ENCODE measurements around the gene FOS.
"Not testable (repeated sequence)": the region's sequence is repeated elsewhere in the genome, so short reads cannot be mapped to it uniquely, and the experiment has no call there.

FOS gene

GRCh38 chr14:75295491-75296345 lies 17.1 kb downstream of the FOS start:
- DNase-seq: peak; percentile 76 to 78

DNA sequence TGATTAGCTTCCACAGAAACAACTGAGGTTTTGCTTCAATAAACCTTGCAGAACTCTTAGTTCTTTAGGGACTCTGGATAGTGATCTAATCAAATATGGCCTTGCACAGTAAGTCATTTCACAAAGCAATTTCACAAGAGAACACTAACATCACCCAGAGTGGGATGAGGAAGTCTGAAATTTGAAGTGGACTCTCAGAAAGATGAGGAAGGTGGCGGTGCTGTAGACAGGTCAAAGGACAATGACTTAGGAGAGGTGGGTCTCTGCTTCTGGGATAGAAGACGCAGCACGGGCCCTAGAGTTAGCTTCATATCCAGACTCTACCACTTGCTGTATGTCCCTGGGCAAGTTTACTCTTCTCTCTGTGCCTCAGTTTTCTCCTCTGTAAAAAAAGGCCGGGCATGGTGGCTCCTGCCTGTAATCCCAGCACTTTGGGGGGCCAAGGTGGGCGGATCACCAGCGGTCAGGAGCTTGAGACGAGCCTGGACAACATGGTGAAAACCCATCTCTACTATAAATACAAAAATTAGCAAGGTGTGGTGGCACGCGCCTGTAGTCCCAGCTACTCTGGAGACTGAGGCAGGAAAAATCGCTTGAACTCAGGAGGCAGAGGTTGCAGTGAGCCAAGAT lies 18.9 kb downstream of the FOS start:
- no peak for DNase-seq

- DNase-seq: no peak
Measured at GRCh38 chr14:75298187-75298965, 19.7 kb downstream of the FOS start.

GRCh38 chr14:75299059-75299458 lies 20.4 kb downstream of the FOS start:
- no peak for DNase-seq

- DNase-seq: no peak
Measured at GRCh38 chr14:75299576-75299975, 20.9 kb downstream of the FOS start.

GRCh38 chr14:75301666-75302325 lies 23.2 kb downstream of the FOS start:
- DNase-seq: no peak

DNA sequence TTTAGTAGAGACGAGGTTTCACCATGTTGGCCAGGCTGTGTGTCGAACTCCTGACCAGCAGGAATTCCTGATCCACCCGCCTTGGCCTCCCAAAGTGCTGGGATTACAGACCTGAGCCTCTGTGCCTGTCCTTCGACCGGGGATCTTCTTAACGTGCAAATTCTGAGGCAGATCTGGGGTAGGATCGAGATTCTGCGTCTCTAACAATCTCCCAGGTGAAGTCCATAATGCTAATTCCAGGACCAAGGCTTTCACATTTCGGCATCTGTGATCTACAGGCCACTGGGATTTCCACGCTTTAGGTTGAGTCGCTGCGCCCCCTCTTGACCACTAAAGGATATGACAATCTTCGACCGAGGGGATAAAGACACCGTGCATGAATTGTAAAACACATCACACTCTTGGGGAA lies 24.8 kb downstream of the FOS start:
- DNase-seq: peak; percentile 29 to 72

DNA sequence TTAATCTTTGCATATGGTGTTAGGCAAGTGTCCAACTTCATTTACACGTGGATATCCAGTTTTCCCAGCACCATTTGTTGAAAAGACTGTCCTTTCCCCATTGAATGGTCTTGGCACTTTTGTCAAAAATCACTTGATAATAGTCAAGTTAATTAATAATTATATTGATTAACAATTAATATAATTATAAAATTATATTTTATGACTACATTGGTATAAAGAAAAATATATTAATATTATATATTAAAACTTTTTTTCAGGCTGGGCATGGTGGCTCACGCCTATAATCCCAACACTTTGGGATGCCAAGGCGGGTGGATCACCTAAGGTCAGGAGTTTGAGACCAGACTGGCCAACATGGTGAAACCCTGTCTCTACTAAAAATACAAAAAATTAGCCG lies 27.8 kb downstream of the FOS start:
- not testable (repeated sequence) for DNase-seq

- peak in 1 of 2 donors; percentile 13 for DNase-seq
Measured at GRCh38 chr14:75306927-75307699, 28.5 kb downstream of the FOS start.

- peak; percentile 83 to 86 for DNase-seq
Measured at GRCh38 chr14:75307700-75308379, 29.2 kb downstream of the FOS start.

DNA sequence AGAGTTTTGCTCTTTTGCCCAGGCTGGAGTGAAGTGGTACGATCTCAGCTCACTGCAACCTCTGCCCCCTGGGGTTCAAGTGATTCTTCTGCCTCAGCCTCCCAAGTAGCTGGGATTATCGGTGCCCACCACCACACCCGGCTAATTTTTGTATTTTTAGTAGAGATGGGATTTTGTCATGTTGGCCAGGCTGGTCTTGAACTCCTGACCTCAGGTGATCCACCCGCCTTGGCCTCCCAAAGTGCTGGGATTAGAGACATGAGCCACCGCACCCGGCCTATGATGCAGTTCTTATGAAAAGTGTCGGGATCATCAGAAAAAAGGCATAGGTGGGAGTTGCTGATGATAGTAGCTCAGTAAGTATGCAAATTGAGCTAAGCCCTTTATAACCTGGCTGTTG lies 30.4 kb downstream of the FOS start:
- DNase-seq: not testable (repeated sequence)

DNA sequence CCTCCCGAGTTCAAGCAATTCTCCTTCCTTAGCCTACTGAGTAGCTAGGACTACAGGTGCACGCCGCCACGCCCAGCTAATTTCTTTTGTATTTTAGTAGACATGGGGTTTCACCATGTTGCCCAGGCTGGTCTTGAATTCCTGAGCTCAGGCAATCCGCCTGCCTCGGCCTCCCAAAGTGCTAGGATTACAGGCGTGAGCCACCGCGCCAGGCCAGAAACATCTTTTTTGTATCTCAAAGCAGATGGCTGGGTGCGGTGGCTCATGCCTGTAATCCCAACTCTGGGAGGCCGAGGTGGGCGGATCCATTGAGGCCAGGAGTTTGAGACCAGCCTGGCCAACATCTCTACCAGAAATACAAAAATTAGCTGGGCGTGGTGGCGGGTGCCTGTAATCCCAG lies 30.9 kb downstream of the FOS start:
- DNase-seq: not testable (repeated sequence)

GRCh38 chr14:75310295-75311111 lies 31.9 kb downstream of the FOS start:
- DNase-seq: peak; percentile 78 to 79

GRCh38 chr14:75311356-75311755 lies 32.7 kb downstream of the FOS start:
- no peak for DNase-seq

DNA sequence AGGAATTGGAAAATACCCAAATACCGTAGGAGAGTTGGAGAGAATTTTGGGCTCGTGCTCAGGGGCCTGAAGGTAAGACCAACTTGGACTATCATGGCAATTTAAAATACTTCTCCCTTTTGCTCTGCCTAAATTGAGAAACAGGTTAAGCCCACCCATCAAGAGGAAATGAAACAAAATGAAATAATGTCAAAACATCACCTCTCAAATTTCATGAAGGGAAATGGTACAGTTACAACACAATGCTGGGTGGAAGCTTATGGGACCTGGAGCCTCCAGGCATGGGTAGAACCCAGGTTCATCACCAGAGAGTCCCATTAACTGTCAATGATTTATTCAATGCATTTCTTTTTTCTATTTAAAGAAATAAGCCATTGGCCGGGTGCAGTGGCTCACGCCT lies 33.7 kb downstream of the FOS start:
- no peak for DNase-seq

DNA sequence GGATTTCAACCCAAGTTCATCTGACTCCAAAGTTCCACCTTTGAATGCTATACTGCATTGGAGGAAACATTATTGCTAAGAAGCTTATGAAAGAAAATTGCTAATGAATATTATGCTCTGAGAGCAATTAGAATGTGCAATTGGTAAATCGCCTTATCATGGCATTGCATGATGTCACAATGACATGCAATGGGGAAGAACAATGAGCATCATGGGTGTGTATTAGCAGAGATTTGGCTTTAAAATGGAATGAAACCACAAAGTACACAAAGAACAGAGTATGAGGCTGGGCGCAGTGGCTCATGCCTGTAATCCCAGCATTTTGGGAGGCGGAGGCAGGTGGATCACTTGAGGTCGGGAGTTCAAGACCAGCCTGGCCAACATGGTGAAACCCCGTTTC lies 34.7 kb downstream of the FOS start:
- DNase-seq: no peak

DNA sequence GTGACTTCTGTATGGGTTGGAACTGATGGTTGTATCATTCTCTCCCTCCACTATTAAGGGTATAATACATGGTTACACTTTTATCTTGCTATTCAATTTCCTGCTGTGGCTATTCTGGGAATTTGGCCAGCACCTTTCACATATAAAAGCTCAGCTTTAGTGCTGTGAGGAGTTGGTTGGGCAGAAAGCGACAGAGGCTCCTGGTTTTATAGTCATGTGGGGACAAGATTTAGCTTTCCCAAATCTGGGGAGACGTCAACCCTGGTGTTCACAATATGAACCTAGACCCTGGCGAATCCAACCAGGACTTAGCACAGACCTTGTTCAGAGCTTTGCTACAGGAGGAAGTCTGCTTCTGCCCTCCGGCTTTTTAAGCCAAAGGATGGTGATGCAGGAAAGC lies 36.5 kb downstream of the FOS start:
- peak in 1 of 2 donors; percentile 19 for DNase-seq

GRCh38 chr14:75317148-75317547 lies 38.5 kb downstream of the FOS start:
- no peak for DNase-seq

DNA sequence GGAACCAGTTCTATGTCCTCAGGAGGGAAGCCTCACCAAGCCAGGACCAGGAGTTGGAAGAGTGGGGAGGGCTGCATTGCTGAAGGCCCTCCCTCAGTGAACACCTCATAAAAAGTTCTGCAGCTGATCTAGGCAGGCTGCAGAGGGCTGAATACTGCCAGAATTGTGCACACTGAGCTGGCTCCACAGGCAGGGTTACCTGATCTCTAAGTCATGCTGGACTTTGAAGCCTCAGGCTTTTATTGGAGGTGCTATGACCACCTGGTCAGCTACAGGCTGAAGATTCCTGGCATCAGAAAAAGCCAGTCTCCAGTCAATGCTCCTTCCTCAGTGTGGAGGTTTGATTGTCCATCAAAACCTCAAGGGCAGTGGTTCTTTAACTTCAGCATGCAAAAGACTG lies 39.7 kb downstream of the FOS start:
- no peak for DNase-seq

DNA sequence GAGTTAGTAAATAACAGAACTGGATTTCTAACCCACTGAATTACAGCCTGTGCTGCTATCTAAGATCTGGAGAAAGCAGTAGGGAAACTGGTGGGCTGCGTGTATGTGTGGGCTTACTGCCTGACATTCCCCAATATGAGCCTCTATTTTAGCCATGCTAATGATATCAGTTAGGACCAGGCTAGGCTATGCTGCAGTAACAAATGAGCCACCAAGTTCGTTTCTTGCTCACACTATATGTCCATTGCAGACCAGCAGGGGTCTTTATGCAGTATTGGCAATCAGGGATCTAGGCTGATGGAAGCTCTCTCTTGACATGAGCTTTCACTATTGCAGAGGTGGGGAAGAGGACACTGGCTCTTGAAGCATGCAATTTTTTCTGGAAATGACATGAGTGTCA lies 40.4 kb downstream of the FOS start:
- DNase-seq: no peak

DNA sequence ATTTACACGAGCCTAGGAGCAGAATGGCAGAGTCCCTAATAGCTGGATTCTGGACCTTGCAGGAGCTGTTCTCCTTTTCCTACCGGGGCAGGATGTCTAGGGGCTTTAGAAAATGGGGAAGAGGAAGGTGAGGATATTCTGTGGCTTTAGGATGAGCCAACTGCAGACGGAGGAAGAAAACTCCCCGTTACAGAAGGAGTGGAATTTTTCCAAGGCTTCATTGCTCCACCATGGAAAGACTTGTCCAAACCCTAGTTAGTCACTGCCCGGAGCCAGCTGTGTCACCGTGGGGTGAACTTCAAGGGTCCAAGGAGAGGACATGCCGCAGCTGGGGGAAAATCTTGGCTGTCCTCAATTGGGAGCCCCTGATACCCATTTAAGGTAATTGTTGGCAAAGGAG lies 41.6 kb downstream of the FOS start:
- no peak for DNase-seq
